ENCODE measurements around the gene ZSCAN21.

GRCh38 chr7:100089458-100090196 lies 40.1 kb downstream of the ZSCAN21 start:
- TF ChIP-seq POLR2A (IDR thresholded peaks at IDR 0.05; ENCODE audit: low read depth, low read length): no peak
- no peak for TF ChIP-seq CTCF (conservative IDR thresholded peaks at IDR 0.05; ENCODE audit: low read depth, low read length)
- TF ChIP-seq MAZ (IDR thresholded peaks at IDR 0.05; ENCODE audit: borderline replicate concordance, low read depth, low read length): no peak
- no peak for TF ChIP-seq USF2 (IDR thresholded peaks at IDR 0.05; ENCODE audit: low read depth, low read length)
- no peak for TF ChIP-seq RFX5 (IDR thresholded peaks at IDR 0.05; ENCODE audit: low read depth, low read length)
- TF ChIP-seq NFE2L2 (IDR thresholded peaks at IDR 0.05; ENCODE audit: low read depth, low read length): no peak
- no peak for TF ChIP-seq SMC3 (IDR thresholded peaks at IDR 0.05; ENCODE audit: low read depth, low read length)
- TF ChIP-seq FOS (IDR thresholded peaks at IDR 0.05; ENCODE audit: low read depth, low read length): no peak

Measured in IMR-90 (cell line).